Transverse colon (tissue), 3 donors: ENCODE measurements around the gene SHMT2.

Experiments used
- EP300 ChIP-seq: sonication (generic); formaldehyde crosslinking; IDR thresholded peaks from one replicate; pipeline ENCODE4 v1.6.1; 2017; ENCODE audit warnings: antibody characterized with exemption, low read depth
- TF ChIP-seq, protein P1 (sequence below), 5 experiments: fragments of 200-600 bp in 3 of 5; fragments of 450-650 bp in 2 of 5; sonication (generic) in 3 of 5; IDR thresholded peaks; 1 replicate in 2 of 5; 2 replicates in 3 of 5; pipeline ENCODE4 v1.5.1; 2016 to 2017; ENCODE audit warnings: antibody characterized with exemption in 5 of 5, inconsistent platforms in 3 of 5, mild to moderate bottlenecking in 2 of 5, moderate library complexity in 1 of 5

DNA sequence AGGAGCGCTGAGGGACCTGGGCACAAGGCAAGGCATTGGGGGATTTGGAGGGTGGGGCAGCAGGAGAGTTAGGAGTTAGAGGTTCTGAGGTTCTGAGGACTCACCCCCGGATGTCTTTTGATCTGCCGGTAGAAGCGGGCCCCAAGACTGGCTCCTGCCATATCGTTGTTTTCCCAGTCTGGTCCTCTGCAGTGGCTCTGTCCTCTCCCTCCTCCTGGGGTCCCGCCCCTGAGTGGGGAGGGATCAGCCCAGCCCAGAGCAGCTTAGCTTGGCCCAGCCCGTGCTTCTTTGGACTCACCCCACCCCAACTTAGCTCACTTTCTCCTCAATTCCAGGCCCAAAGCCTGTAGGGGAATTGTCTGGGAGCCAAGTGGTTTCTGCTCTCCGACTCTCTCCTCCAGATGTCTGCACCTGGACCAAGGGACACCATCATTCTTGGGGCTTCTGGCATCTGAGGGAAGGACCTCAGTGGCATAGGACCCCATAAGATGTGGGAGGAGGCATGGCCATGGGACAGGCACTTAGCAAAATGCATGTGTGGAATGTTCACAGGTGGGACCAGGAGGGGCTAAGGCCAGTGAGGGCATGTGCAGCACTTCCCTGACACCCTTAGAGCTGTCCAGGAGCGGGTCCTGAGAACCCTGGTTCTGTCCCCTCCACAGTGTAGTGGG is 7.5 kb downstream of the SHMT2 start:
- TF ChIP-seq, protein P1, sequence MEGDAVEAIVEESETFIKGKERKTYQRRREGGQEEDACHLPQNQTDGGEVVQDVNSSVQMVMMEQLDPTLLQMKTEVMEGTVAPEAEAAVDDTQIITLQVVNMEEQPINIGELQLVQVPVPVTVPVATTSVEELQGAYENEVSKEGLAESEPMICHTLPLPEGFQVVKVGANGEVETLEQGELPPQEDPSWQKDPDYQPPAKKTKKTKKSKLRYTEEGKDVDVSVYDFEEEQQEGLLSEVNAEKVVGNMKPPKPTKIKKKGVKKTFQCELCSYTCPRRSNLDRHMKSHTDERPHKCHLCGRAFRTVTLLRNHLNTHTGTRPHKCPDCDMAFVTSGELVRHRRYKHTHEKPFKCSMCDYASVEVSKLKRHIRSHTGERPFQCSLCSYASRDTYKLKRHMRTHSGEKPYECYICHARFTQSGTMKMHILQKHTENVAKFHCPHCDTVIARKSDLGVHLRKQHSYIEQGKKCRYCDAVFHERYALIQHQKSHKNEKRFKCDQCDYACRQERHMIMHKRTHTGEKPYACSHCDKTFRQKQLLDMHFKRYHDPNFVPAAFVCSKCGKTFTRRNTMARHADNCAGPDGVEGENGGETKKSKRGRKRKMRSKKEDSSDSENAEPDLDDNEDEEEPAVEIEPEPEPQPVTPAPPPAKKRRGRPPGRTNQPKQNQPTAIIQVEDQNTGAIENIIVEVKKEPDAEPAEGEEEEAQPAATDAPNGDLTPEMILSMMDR (IDR thresholded peaks at IDR 0.05): no peak
- TF ChIP-seq EP300: no peak
